CMK (cell line): Measurements from ENCODE around the gene TBC1D10B.

Experiments used
- DNase-seq: peaks from one replicate; pipeline ENCODE4 v3.0.0-alpha.2; 2010; ENCODE audit warnings: low read depth

The TBC1D10B gene

DNA sequence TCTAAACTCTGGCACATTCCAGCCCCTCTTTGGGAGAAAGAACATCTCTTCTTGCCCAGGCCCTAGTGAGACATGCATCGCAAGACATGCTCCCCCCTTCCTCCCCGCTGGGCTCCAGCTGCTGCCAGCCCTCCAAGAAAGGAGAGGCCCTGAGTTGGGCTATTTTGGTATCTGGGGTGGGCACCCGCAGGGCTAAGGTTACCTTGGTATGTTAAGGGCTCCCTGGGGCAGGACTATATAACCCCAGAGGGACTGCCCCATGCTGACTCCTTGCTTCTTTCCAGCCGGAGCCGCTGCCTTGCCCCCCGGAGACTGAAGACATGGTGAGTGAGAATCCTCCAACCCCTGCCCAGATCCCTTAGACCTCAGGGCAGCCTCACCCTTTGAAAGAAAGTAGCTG lies 4.2 kb upstream of the TBC1D10B start, which contains the start of gene MYL11:
Gene MYL11, plus strand, starts transcription at position 265 of the 400 bp plus-strand sequence. Its CDS starts 56 bp downstream, at position 321.
- DNase-seq = no peak

DNA sequence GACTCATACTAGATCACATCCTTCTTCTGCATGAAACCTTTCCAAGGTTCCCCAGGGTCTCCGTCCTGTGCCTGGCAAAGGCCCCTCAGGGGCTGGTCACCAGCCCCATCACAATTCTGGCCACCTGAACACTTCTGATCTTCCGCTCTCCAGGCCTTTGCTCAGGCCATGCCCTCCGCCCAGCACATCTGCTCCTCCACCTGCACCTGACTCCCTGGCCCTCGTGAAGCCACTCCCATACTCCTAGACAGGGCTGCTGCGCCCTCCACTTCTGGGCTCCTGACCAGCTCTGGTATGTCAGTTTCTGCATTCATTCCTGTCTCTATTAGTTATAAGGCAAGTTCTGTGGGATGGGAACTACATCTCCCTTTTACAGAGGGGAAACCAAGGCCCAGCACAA lies 2.4 kb upstream of the TBC1D10B start:
- DNase-seq = no peak

DNA sequence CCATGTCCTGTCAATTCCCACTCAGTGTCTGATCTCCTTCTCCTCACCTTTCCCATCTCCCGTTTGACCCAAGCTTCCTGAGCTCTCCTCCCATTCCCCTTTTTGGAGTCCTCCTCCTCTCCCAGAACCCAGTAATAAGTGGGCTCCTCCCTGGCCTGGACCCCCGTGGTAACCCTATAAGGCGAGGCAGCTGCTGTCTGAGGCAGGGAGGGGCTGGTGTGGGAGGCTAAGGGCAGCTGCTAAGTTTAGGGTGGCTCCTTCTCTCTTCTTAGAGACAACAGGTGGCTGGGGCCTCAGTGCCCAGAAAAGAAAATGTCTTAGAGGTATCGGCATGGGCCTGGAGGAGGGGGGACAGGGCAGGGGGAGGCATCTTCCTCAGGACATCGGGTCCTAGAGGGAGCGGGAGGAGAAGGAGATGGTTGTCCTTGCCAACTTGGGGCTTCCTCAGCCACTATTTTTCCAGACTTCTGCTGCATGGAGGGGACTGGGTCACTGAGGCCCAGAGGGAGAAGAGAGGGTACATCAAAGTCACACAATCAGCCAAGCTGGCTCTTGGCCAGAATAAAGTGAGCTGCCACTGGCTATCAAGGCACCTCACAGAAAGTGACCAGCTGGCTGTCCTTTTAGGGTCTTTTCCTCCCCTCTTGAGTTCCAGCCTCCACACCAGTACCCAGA lies 1.9 kb upstream of the TBC1D10B start:
- no peak for DNase-seq

DNA sequence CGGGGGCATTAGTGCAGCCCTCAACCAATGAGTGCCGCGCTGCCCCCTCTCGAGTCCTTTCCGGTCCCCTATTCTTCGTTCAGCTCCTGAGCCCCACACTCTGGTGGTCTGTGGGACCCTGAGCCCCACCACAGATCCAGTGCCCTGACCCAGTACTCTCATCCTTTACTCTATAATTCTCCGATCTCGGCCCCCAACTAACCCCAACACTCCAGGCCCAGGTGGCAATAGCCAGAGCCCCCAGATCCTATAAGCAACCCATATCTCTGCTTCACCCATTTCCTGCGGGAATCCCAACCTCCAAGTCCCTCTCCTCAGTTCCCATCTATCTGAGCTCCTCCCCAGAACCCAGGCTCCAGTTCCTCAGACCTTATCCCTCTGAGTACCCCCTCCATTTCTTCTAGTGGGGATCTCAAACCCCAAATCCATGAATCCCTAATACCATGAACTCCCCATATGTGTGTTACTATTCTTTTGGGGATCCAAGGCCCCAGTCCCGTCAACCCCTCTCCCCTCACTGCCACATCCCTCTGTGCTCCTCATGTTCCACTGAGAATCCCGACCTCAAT lies 1.0 kb upstream of the TBC1D10B start:
- no peak for DNase-seq

DNA sequence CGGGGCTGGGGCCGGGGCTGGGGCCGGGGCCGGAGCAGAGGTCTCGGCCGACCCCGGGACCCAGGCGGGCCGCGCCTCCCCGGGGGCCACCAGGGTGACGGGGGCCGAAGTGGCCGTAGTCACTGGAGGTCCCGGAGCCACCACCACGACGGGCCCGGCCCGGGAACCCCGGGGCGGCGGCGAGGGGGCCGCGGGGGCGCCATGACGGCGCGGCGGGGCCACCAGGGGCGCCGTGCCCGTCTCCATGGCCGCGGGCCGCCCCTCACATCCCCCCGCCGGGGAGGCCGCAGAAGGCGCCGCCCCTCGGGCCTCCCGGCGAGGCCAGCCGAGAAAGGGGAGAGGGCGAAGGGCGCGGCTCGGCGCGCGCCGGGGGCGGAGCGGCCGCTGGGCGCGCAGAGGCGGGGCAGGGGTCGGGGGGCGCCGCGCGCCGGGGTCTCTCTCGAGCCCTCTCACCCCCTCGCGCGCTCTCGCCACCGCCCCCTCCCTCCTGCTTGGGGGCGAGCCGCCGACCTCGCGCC lies 297 bp downstream of the TBC1D10B start:
- no peak for DNase-seq

DNA sequence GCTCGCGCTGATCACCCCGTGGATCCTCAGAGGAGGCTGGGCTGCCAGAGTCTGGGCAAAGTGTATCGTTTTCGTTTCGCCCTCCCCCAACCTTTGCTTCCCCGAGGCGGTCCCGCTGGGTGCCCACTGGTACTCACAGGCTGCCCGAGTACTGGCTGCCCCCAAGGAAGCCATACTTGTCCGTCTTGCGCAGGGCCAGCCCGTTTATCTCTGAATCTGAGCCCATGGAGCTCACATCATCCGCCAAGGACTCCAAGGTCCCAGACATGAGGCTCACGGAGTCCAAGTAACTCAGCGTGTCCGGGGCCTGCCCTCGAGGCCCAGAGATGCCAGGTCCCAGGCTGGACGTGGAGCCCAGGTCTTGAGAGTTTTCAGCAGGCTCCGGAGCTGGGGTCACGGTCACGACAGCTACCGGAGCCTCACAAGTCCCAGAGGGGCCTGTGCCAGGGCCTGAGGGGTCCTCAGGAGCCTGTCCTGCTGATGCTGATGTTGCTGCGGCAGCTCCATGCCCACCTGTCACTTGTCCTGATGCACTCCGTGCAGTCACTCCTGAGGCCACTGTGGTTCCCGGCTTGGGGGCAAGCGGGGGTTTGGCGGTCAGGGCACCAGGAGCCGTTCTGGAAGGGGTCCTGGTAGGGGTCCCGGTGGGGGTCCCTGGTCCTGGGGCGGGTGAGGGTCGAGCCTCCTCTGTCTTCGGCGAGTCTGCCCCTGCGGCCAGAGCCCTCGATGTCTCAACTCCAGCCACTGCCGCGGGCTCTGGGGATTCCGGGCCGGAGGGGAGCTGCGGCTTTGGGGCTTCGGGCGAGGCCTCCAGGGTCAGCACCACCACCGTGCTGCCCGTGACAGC lies 980 bp downstream of the TBC1D10B start:
- no peak for DNase-seq

DNA sequence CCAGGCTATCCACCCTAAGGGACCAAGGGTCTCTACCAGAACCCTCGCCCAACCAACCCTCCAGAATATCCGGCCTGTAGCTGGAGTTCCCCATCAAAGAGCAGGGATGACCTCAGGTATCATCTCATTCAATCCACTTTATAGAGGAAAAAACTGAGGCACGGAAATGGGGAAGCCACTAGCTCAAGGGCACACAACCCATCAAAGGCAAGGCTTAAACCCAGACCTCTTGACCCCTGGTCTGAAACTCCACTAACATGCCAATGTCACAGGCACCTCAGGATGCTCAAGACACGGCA lies 1.6 kb downstream of the TBC1D10B start:
- DNase-seq = no peak

DNA sequence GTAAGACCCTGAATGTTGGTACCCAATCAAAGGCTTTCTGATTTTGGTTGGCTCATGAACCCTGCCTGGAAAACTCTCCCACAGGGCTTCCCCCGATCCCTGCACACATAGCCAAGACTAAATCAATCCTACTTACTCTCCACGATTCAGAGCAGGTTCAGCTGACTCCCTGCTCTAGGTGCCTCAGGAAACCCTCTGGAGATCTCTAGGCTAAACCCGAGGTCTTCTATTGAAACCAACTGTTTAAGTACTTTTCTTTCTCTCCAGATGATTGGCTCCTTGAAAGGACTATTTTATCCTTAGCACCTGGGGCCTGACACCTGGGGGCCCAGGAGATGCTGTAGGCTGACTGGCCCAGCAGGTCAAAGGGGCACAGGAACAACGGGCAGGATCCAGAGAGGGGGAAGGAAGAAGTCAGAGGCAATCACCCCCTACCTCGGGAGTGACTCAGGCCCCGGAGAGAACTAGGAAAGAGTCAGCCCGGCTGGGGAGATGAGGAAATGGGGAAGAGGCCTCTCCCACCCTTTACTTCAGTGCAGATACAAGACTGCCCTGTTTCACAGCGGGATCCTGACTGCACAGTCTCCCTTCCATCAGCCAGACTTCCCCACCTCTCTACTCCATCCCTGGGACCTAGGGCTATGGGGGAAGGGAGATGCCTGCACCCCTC lies 2.0 kb downstream of the TBC1D10B start:
- no peak for DNase-seq

DNA sequence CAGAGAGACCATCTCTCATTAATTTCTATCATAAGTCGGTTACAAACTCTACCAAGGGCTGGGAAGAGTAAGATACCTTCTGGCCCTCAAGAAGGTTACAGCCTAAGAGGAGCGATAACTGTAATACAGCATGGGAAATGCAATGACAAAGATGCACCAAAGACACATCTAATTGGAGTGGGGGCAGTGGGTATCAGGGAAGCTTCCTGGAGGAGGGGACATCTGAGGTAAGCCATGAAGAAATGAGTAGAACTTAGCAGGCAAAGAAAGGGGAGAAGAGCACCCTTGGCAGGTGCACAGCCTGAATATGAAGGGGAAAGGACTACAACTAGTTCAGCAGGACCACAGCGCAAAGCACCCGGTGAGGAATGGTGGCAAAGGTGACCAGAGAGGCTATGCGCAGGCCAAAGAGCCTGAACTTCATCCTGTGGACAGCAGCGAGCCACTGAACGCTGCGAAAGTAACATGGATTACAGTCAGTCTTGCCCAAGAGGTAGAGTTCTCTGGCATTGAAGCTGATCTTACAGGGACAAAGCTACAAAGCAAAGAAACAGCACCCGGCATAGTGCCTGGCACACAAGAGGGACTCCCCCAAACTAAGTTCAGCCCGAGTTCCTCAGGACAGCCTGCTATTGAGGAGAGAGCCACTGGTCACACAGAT lies 2.8 kb downstream of the TBC1D10B start:
- DNase-seq = no peak

DNA sequence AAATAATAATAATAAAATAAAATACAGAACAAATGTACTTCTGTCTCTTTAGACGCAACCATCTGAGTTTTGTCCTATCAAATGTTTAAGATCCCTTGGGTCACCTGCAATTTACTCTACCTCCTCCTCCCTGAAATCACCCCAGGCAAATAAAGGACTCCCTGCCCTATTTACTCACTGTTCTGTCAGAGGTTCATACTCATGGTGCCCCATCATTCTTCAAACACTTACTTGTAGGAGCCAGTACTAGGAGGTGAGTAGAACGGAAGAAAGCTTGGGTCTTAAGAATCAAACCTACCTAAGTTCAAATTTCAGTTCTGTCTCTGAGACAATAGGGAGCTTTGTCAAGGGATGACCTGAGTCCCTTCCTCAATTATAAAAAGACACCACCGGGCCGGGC lies 3.8 kb downstream of the TBC1D10B start:
- no peak for DNase-seq

DNA sequence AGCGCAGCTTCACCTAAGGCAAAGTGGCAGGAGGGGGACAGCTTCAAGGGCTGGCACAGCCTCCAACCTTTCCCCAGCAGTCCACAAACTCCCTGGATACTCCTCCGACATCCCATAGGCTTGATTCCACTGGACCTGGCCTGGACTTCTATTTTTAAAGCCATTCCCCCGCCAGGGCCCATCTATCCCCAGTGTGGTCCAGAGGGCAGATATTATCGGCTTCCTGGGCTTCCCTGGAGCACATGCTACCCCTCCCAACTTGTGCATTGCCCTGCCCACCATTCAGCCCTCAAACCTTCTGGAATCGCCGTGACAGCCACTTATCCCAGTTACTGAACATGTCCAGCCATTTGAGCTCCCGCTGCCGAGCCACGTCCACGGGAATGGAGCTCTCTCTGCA lies 5.1 kb downstream of the TBC1D10B start:
- no peak for DNase-seq

DNA sequence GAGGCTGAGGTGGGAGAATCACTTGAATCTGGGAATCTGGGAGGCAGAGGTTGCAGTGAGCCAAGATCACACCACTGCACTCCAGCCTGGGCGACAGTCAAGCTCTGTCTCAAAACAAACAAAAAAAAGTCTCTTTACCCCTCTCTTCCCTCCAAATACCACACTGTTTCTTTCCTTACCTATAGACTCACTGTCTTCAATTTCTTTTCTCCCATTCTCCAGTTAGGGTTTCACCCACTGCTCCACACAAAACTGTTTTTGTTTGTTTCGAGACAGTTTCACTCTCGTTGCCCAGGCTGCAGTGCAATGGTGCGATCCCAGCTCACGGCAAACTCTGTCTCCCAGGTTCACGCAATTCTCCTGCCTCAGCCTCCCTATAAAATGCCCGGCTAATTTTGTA lies 9.1 kb downstream of the TBC1D10B start:
- DNase-seq = no peak

DNA sequence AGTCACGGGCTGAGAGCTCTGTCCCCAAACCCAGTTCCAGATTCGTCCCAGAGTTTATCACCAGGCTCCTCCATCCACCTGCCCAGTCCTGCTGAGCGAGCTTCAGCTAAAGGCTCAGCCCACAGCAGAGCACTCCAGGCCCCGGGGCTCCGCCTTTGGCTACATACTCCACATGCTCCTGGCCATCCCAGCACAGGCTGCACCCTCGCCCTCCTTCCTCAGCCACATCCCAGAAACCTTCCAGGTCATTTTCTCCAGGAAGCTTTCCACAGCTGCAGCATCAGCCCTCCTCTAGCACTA lies 10.5 kb downstream of the TBC1D10B start:
- DNase-seq = no peak

DNA sequence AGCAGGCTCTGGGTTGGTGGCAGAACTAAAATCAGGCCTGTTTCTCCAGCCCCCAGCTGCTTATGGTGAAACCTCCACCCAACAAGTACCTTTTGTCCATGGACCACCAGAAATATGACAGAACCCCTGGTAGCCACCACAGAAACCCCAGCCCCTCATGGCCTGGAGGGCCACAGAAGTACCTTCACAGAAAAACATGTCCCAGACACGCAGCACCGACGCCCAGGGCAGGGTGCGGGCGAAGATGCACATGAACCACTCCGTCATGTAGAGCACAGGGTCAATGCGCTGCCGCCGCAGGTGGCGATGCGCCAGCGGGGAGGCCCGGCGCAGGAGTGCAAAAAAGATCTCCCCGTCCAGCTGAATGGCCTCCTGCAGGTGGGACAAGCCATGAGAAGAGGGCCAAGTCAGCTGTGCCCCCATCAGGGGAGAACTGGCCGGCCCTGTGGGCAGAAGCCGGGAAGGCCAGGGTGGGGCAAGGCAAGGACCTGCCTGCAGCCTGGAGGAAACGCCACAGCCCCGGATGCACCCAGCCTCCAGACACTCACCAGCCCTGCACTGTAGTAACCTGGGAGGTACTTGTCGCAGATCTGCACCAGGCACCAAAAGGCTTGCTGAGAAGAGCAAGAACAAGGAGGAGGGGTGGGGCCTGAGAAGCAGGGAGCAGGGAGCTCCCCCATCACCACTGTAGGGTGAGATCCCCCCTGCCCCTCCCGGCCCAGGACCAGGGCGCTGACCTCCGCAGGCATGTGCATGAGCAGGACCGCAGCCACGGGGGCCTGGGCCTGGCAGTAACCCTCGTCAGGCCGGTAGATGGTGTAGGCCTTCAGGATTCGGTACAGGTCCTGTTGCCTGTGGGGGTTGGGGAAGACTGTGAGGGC lies 11.1 kb downstream of the TBC1D10B start:
- DNase-seq = no peak

DNA sequence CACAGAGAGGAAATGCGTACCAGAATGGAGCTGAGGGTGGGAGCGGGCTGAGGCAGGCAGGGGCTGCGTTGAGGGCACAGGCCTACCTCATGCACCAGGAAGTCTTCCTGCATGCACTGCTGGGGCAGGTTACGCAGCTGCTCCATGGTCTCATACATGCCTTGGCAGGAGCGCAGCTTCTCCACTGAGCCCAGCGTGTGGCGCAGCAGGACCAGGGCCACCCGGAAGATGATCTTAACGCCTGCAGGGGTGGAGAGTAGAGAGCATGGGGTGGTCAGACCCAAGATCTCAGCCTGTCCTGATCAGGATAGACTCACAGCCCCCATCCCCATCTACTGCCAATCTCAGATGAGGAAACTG lies 11.7 kb downstream of the TBC1D10B start:
- no peak for DNase-seq

DNA sequence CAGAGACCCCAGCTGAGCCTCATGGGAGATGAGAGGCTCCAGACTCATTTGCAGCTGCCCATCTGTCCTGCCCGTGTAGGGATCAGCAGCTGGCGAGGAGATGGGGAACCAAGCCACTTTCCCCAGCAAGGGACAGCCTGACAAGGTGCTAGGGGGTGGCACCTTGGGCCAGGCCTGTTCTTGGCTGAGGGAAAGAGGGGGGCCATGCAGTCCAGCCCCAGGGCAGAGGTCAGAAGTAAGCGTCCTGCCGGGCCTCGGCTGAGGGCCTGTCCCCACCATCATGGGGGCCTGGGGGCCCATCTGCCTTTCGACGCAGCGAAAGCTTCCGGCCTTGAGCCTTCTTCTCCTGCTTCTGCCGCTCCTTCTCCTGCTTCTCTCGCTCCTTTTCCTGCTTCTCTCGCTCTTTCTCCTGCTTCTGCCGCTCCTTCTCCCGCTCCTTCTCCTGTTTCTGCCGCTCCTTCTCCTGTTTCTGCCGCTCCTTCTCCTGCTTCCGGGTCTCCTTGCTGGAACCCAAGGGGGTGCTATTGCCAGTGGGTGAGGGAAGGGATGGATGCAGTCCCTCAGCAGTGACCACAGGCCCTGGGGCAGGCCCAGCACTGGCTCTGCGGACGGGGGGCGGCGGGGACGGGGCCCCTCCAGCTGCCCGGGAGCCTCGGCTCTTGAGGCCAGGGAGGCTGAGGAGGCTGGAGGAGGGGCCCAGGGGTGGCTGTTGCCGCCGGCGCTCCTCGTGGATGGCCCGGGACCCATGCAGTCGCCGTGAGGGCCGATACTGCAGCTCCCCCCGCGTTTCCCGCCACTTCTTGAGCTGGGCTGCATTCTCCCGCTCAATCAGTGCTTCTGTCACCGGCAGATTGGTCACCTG lies 12.3 kb downstream of the TBC1D10B start:
- no peak for DNase-seq

DNA sequence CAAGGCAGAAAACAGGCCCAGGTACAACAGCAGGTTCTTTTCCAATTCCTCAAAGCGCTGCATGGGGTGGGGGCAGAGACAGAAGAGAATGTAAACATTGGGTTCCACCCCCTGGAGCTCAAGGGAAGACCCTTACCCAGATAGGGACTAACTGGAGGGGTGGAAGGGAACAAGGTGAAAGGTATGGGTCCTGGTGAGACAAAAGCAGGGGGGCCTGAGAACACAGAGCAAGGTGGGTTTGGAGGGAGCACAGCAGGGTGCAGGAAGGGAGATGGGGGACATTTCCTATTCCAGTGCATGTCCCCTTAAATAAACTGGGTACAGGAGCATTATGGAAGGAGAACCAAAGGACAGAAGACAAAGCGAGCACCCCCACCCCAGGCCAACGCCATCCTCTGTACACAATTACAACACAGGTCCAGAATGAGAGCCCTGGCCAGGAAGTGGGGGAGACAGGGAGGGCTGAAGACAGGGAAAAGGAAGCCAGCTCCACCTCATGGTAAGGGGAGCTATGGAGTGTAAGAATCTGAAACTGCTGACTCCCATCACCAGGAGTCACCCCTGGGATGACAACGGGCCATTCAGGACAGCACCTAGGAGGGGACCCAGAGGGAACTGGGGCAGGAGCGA lies 13.1 kb downstream of the TBC1D10B start:
- no peak for DNase-seq

DNA sequence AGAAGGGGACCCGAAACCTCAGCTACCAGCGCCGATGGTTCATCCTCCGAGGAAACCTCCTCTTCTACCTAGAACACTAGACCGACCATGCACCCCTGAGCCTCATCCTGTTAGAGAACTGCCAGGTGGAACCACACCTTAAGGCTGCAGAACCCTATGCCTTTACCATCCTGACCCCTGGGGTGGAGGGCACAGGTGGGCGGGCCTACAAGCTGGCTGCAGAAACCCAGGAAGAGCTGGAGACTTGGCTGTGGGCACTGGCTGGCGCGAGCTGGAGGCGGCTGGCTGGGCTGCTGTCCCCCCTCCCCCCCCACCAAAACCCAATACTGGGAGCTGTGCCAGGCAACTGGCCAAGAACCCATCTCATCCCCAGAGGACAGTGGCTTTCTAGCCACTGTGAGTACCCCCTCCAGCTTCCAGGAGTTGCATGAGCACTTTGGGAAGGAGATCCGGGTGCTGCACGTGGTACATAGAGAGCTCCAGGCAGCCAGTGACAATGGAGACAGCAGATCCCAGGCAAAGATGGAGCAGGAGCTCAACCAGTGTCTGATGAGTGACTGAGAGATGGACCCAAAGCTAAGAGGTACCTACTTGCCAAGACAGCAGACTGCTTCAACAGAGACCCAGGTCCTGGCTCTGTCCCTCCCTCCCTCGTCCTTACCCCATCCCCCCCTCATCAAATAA lies 13.8 kb downstream of the TBC1D10B start:
- no peak for DNase-seq

DNA sequence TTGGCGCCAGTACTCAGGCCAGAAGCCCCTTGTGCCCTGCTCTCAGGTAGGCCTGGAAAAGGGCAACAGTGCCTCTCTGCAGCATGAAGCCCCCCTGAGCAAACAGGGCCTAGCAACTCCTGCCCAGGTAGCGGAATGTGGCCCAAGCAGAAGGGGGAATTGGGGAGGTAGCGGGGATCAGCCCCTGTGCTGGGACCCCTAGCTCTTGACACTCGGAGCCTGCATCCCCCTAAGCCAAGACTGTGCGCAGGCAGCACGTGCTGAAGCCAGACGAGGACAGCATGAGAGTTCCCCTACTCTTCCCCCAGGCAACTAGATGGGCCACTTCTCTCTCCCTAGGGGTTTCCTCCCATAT lies 14.4 kb downstream of the TBC1D10B start:
- DNase-seq = no peak
